22Rv1 (cell line): ENCODE measurements around the gene EPC2.

Source experiments
- H3K27ac ChIP-seq: fragments of 450-650 bp; 2 replicates; pipeline ENCODE4 v1.5.1; 2017
- ZFX ChIP-seq: fragments of 450-650 bp; IDR thresholded peaks from 2 replicates; pipeline ENCODE4 v1.6.1; 2017; ENCODE audit warnings: antibody characterized with exemption, borderline replicate concordance
- TF ChIP-seq, protein P1 (sequence below): fragments of 450-650 bp; IDR thresholded peaks from 2 replicates; pipeline ENCODE4 v1.5.1; 2017; ENCODE audit warnings: mild to moderate bottlenecking

Gene EPC2

DNA sequence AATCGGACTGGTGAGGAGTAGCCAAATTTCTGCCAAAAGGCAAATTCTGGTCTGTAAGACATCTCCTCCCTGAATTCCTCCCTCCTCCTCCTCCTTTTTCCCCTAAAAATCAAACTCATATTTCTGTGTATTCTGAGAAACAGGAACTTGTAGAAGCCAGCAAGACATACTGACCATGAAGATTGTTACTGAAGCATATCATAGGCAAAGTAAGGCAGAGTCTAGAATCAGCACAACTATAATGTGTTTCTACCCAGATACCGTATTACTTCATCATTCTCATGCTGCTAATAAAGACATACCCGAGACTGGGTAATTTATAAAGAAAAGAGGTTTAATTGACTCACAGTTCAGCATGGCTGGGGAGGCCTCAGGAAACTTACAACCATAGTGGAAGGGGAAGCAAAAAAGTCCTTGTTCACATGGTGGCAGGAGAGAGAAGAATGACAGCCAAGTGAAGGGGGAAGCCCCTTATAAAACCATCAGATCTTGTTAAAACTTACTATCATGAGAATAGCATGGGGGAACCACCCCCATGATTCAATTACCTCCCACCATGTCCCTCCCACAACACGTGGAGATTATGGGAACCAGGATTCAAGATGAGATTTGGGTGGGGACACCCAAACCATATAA lies 24.9 kb upstream of the EPC2 start:
- TF ChIP-seq, protein P1, sequence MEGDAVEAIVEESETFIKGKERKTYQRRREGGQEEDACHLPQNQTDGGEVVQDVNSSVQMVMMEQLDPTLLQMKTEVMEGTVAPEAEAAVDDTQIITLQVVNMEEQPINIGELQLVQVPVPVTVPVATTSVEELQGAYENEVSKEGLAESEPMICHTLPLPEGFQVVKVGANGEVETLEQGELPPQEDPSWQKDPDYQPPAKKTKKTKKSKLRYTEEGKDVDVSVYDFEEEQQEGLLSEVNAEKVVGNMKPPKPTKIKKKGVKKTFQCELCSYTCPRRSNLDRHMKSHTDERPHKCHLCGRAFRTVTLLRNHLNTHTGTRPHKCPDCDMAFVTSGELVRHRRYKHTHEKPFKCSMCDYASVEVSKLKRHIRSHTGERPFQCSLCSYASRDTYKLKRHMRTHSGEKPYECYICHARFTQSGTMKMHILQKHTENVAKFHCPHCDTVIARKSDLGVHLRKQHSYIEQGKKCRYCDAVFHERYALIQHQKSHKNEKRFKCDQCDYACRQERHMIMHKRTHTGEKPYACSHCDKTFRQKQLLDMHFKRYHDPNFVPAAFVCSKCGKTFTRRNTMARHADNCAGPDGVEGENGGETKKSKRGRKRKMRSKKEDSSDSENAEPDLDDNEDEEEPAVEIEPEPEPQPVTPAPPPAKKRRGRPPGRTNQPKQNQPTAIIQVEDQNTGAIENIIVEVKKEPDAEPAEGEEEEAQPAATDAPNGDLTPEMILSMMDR: no peak
- TF ChIP-seq ZFX: no peak
- no peak overlapping the region for H3K27ac ChIP-seq

DNA sequence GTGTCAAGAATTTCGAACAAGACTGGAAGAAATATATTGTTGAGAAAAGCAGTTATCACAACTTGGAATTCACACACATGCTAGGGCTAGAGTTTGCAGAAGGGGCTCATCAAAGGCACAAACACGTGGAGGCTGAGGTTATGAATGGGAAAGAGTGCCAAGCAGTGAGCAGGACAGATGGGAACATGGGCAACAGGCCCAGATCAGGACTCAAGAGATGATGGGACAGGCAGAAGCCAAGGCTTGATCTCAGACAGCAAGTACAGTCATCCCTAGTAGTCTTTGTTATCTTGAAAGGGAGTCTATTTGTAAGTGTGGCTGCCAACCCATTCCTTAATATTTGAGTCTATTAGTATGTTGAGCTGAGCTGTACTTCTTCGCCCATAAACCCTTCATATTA lies 22.2 kb upstream of the EPC2 start:
- no peak overlapping the region for H3K27ac ChIP-seq
- TF ChIP-seq, protein P1: no peak
- TF ChIP-seq ZFX: no peak

DNA sequence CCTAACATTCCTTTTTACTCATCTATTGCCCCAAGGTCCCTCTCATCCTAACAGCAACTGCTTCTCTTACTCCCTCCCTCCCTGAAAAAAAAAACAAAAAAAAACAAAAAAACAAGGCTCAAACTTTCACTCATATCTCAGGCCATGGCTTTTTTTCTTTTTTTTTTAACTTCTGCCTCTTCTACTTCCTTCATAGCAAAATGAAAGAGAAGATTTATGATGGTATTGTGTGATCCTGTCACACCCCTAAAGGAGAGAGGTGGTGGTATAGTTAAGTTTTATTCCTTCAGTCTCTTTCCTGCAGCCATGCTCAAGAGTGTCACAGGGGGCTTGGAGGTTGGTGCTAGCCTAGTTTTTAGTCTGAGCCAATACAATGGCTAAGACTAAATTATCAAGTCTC lies 21.5 kb upstream of the EPC2 start:
- no peak overlapping the region for H3K27ac ChIP-seq
- TF ChIP-seq ZFX: no peak
- TF ChIP-seq, protein P1: no peak

DNA sequence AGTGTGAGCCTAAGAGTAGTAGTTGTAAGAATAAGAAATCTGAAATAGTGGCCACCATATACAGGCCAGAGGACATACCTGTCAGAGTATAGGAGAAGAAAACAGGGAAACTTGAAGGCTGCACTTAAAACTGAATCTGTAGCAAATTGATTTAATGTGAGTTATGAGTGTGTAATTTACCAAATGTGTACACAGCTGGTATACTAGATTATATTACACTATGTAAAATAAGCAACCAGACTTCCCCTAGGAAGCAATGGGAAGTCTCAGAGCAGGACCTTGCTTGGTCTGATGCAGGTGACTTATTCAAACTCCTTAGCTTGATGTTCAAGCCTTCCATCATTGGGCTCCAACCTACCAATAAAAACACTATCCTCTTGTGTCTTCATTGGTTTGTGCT lies 17.3 kb upstream of the EPC2 start:
- no peak overlapping the region for H3K27ac ChIP-seq
- TF ChIP-seq, protein P1: no peak
- TF ChIP-seq ZFX: no peak

DNA sequence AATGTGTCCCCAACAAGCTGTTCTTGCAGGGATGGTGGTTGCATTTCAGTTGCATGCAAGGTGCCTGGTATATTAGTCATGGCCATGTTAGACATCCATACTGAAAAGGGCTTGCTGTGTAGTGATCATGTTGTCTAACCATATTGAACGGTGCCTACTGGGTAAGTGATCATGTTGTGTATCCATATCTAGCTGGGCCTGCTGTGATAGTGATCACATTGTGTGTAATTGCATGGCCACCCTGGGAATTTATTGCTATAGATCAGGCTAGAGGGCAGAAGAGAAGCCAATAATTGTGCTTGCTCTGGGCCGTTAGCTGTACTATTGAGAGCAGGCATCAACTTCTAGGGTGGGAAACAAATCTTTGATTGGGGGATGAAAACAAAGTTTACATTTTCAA lies 9.8 kb upstream of the EPC2 start:
- no peak for TF ChIP-seq ZFX
- TF ChIP-seq, protein P1: no peak
- H3K27ac ChIP-seq: no peak overlapping the region

DNA sequence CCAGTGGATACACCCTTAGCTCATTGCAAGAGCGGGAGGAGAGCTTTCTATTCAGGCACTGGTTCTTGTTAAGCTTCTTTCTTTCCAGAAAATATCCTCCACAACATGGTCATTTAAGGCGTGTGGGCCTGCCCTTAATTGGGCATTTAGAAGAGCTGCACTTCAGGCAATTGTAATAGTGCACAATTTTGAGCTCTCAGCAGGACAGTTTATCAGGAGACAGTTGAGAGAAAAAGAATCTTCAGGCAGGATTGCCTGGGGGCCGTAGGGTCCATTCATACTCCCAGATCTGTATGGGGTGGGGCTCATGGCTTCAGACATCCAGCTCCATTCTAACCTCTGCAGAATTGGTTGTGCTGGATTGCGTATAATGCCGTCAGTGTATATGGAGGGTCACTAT lies 6.0 kb upstream of the EPC2 start:
- TF ChIP-seq, protein P1: no peak
- H3K27ac ChIP-seq: no peak overlapping the region

DNA sequence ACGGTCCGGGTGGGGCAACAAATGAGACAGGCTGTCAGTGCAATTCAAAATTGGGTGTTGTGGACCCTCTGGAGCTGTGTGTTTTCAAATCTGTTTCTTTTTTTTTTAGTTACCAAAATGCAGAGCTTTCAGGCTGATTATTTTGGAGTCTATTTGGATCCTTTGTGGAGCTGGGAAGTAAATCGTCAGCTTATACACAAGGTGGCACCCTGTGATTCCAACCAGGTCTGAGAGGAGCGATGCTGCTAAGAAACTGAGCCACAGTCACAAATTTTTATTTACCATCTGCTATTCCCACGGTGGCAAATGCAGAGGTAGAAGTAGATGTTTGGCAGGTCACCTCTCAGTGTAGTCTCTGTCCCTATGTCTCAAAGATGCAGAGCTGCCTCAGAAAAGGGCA lies 3.8 kb upstream of the EPC2 start:
- TF ChIP-seq ZFX: no peak
- TF ChIP-seq, protein P1: no peak
- no peak overlapping the region for H3K27ac ChIP-seq
